ENCODE data around the gene LRRTM1.

GRCh38 chr2:80258341-80258740 is 46.2 kb downstream of the LRRTM1 start:
- no peak for TF ChIP-seq CTCF (IDR thresholded peaks at IDR 0.05 in 2 of 3, conservative IDR thresholded peaks at IDR 0.05 in 1 of 3; ENCODE audit: borderline replicate concordance in 1 of 3, insufficient read depth in 1 of 3, low read depth in 2 of 3, low read length in 2 of 3)
- no peak for TF ChIP-seq POLR2A (IDR thresholded peaks at IDR 0.05; ENCODE audit: borderline replicate concordance, extremely low read depth, insufficient read depth, insufficient read length)
- TF ChIP-seq POLR2AphosphoS5 (IDR thresholded peaks at IDR 0.05; ENCODE audit: low read depth, low read length): no peak
- TF ChIP-seq SP1 (IDR thresholded peaks at IDR 0.05; ENCODE audit: low read depth): no peak
- no peak for TF ChIP-seq SIN3A (IDR thresholded peaks at IDR 0.05; ENCODE audit: low read depth)
- no peak for TF ChIP-seq ELF1 (IDR thresholded peaks at IDR 0.05; ENCODE audit: borderline replicate concordance, low read depth)
- TF ChIP-seq CEBPB (IDR thresholded peaks at IDR 0.05; ENCODE audit: low read depth): no peak
- no peak for TF ChIP-seq RAD21 (IDR thresholded peaks at IDR 0.05; ENCODE audit: low read depth)
- no peak for TF ChIP-seq REST (IDR thresholded peaks at IDR 0.05; ENCODE audit: low read depth)
- no peak for TF ChIP-seq ZNF274 (IDR thresholded peaks at IDR 0.05; ENCODE audit: low read depth, low read length)
